ENCODE data around the gene PHACTR2. TPM values are rescaled to one million over a fixed set of nuclear protein-coding genes. Genes with fewer than 3 reads are reported as not detected.
"Not testable (repeated sequence)": the region's sequence is repeated elsewhere in the genome, so short reads cannot be mapped to it uniquely, and the experiment has no call there.

Gene PHACTR2
- total RNA-seq, 2 experiments from 2014 or later, result 19.6 to 25.0 TPM

- peaks cover 5% of the 10 kb centered on the region for H3K9me3 Mint-ChIP-seq
- intact Hi-C loops (cut with DNase I, micrococcal nuclease), result no loop called here
- Histone ChIP-seq H3K36me3 (ENCODE audit: insufficient read depth, low read length) (peaks cover 40% of the 10 kb centered on the region), H3K27me3 (ENCODE audit: control insufficient read depth in 1 of 2, insufficient read depth in 2 of 2, low read length in 2 of 2) (no peaks in the 10 kb centered on the region), H3K4me3 (ENCODE audit: low read length) (no peak overlapping the region), H3K27ac (ENCODE audit: low read depth in 1 of 2, low read length in 2 of 2) (no peak overlapping the region), H3K9me3 (ENCODE audit: control insufficient read depth in 1 of 2, insufficient read depth in 1 of 2, low read length in 2 of 2) (peaks cover 11 to 15% of the 10 kb centered on the region in 2 experiments), H3K4me1 (ENCODE audit: insufficient read depth, low read length) (no peaks in the 10 kb centered on the region)
- CTCF ChIA-PET, result no interaction called here
- POLR2A ChIA-PET, result no interaction called here
- H3K36me3 Mint-ChIP-seq (ENCODE audit: low read depth), result peaks cover 82% of the 10 kb centered on the region
- no peaks in the 10 kb centered on the region for H3K27me3 Mint-ChIP-seq
- no peak overlapping the region for H3K4me3 Mint-ChIP-seq
- no peaks in the 10 kb centered on the region for H3K4me1 Mint-ChIP-seq (ENCODE audit: low read depth)
- no peak for ATAC-seq (ENCODE audit: poor library complexity)
- DNase-seq, result no peak
- H3K27ac Mint-ChIP-seq, result no peak overlapping the region
- TF ChIP-seq, protein P1, sequence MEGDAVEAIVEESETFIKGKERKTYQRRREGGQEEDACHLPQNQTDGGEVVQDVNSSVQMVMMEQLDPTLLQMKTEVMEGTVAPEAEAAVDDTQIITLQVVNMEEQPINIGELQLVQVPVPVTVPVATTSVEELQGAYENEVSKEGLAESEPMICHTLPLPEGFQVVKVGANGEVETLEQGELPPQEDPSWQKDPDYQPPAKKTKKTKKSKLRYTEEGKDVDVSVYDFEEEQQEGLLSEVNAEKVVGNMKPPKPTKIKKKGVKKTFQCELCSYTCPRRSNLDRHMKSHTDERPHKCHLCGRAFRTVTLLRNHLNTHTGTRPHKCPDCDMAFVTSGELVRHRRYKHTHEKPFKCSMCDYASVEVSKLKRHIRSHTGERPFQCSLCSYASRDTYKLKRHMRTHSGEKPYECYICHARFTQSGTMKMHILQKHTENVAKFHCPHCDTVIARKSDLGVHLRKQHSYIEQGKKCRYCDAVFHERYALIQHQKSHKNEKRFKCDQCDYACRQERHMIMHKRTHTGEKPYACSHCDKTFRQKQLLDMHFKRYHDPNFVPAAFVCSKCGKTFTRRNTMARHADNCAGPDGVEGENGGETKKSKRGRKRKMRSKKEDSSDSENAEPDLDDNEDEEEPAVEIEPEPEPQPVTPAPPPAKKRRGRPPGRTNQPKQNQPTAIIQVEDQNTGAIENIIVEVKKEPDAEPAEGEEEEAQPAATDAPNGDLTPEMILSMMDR (IDR thresholded peaks at IDR 0.05), result no peak
These were observed 106.6 kb downstream of the PHACTR2 start for GRCh38 chr6:143784316-143784715.

DNA sequence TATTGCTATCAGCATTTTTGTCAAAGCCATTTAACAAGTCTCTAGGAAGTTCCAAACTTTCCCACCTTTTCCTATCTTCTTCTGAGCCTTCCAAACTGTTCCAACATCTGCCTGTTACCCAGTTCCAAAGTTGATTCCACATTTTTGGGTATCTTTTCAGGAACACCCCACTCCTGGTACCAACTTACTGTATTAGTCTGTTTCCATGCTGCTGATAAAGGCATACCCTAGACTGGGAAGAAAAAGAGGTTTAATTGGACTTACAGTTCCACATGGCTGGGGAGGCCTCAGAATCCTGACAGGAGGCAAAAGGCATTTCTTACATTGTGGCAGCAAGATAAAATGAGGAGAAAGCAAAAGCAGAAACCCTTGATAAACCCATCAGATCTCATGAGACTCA lies 108.6 kb downstream of the PHACTR2 start:
- H3K27ac ChIP-seq (ENCODE audit: low read depth in 1 of 2, low read length in 2 of 2); H3K9me3 Mint-ChIP-seq; H3K4me1 ChIP-seq (ENCODE audit: insufficient read depth, low read length); CTCF ChIA-PET; DNase-seq; H3K27me3 ChIP-seq (ENCODE audit: control insufficient read depth in 1 of 2, insufficient read depth in 2 of 2, low read length in 2 of 2); H3K27ac Mint-ChIP-seq; H3K27me3 Mint-ChIP-seq; H3K4me1 Mint-ChIP-seq (ENCODE audit: low read depth); H3K4me3 Mint-ChIP-seq; intact Hi-C loops (cut with DNase I, micrococcal nuclease); POLR2A ChIA-PET; ATAC-seq (ENCODE audit: poor library complexity); H3K4me3 ChIP-seq (ENCODE audit: low read length): not testable (repeated sequence)
- Histone ChIP-seq H3K9me3 (ENCODE audit: control insufficient read depth in 1 of 2, insufficient read depth in 1 of 2, low read length in 2 of 2) (peaks cover 11 to 15% of the 10 kb centered on the region in 2 experiments), H3K36me3 (ENCODE audit: insufficient read depth, low read length) (peaks cover 40% of the 10 kb centered on the region)
- peaks cover 91% of the 10 kb centered on the region for H3K36me3 Mint-ChIP-seq (ENCODE audit: low read depth)

GRCh38 chr6:143792402-143793279 lies 114.9 kb downstream of the PHACTR2 start:
- no peak overlapping the region for H3K27ac ChIP-seq (ENCODE audit: low read depth in 1 of 2, low read length in 2 of 2)
- intact Hi-C loops (cut with DNase I, micrococcal nuclease), result no loop called here
- TF ChIP-seq, protein P1 (IDR thresholded peaks at IDR 0.05), result no peak

More at GRCh38 chr6:143792402-143793279, 114.9 kb downstream of the PHACTR2 start:
- Histone ChIP-seq H3K9me3 (ENCODE audit: control insufficient read depth in 1 of 2, insufficient read depth in 1 of 2, low read length in 2 of 2) (peaks cover 0 to 6% of the 10 kb centered on the region in 2 experiments), H3K36me3 (ENCODE audit: insufficient read depth, low read length) (peaks cover 32% of the 10 kb centered on the region), H3K4me1 (ENCODE audit: insufficient read depth, low read length) (no peaks in the 10 kb centered on the region), H3K27me3 (ENCODE audit: control insufficient read depth in 1 of 2, insufficient read depth in 2 of 2, low read length in 2 of 2) (no peaks in the 10 kb centered on the region), H3K4me3 (ENCODE audit: low read length) (no peak overlapping the region)
- H3K9me3 Mint-ChIP-seq, result peaks cover 7% of the 10 kb centered on the region
- POLR2A ChIA-PET, result no interaction called here
- H3K4me1 Mint-ChIP-seq (ENCODE audit: low read depth), result no peaks in the 10 kb centered on the region
- ATAC-seq (ENCODE audit: poor library complexity) (no peak), DNase-seq (no peak)
- H3K36me3 Mint-ChIP-seq (ENCODE audit: low read depth), result peaks cover 91% of the 10 kb centered on the region
- H3K4me3 Mint-ChIP-seq, result no peak overlapping the region
- H3K27me3 Mint-ChIP-seq, result no peaks in the 10 kb centered on the region
- CTCF ChIA-PET, result no interaction called here
- no peak overlapping the region for H3K27ac Mint-ChIP-seq

Data from CD4-positive, alpha-beta T cell (primary cell).